Jurkat, Clone E6-1 (cell line): ENCODE measurements around the gene DBH.

ENCODE experiments used
- DNase-seq: peaks from one replicate; pipeline ENCODE4 v3.0.0-alpha.2; 2011; ENCODE audit warnings: low read depth, low spot score
- H3K4me3 ChIP-seq: 2 replicates; pipeline ENCODE4 v1.5.1; 2011; ENCODE audit warnings: mild to moderate bottlenecking, low read length, control low read depth, moderate library complexity

Gene DBH

GRCh38 chr9:133689151-133689763, 53.1 kb downstream of the DBH start:
- H3K4me3 ChIP-seq: no peak overlapping the region
- DNase-seq: no peak

- no peak overlapping the region for H3K4me3 ChIP-seq
- DNase-seq: no peak
These were observed 54.0 kb downstream of the DBH start for GRCh38 chr9:133690081-133690561.

GRCh38 chr9:133691191-133691590, 55.0 kb downstream of the DBH start:
- no peak for DNase-seq
- H3K4me3 ChIP-seq: no peak overlapping the region

GRCh38 chr9:133691626-133692363, 55.6 kb downstream of the DBH start:
- H3K4me3 ChIP-seq: no peak overlapping the region
- no peak for DNase-seq

- no peak for DNase-seq
- no peak overlapping the region for H3K4me3 ChIP-seq
These were observed 56.3 kb downstream of the DBH start for GRCh38 chr9:133692364-133692985.

- H3K4me3 ChIP-seq: no peak overlapping the region
- no peak for DNase-seq
These were observed 57.0 kb downstream of the DBH start for GRCh38 chr9:133693116-133693515.

- H3K4me3 ChIP-seq: no peak overlapping the region
- DNase-seq: no peak
These were observed 57.8 kb downstream of the DBH start for GRCh38 chr9:133693703-133694529.

GRCh38 chr9:133694686-133695085, 58.5 kb downstream of the DBH start:
- H3K4me3 ChIP-seq: no peak overlapping the region
- no peak for DNase-seq

GRCh38 chr9:133696071-133696472, 59.9 kb downstream of the DBH start:
- DNase-seq: no peak
- no peak overlapping the region for H3K4me3 ChIP-seq

- no peak overlapping the region for H3K4me3 ChIP-seq
- no peak for DNase-seq
These were observed 63.4 kb downstream of the DBH start for GRCh38 chr9:133699546-133699945.

GRCh38 chr9:133700819-133701320, 64.7 kb downstream of the DBH start:
- peak; percentile 65 for DNase-seq
- H3K4me3 ChIP-seq: peak overlapping the region; percentile 66

GRCh38 chr9:133701321-133701980, 65.3 kb downstream of the DBH start:
- H3K4me3 ChIP-seq: peak overlapping the region; percentile 66
- peak; percentile 72 for DNase-seq

GRCh38 chr9:133701981-133702797, 66.0 kb downstream of the DBH start:
- H3K4me3 ChIP-seq: peak overlapping the region; percentile 66
- peak; percentile 90 for DNase-seq

- H3K4me3 ChIP-seq: peak overlapping the region; percentile 66
- no peak for DNase-seq
These were observed 66.8 kb downstream of the DBH start for GRCh38 chr9:133702798-133703590.

- DNase-seq: peak; percentile 79
- peak overlapping the region; percentile 66 for H3K4me3 ChIP-seq
These were observed 67.6 kb downstream of the DBH start for GRCh38 chr9:133703591-133704399.

- DNase-seq: no peak
- no peak overlapping the region for H3K4me3 ChIP-seq
These were observed 68.6 kb downstream of the DBH start for GRCh38 chr9:133704711-133705181.
